Chondrocyte (in vitro differentiated cells): ENCODE data around the gene LBHD2. TPM values are rescaled to one million over a fixed set of nuclear protein-coding genes. Genes with fewer than 3 reads are reported as not detected.

Experiments
- DNase-seq: peaks from one replicate; pipeline ENCODE4 v3.0.0; 2021; ENCODE audit warnings: mixed read lengths, low spot score
- H3K27ac Mint-ChIP-seq: one replicate; pipeline ENCODE4 v1.8.0; 2021; ENCODE audit warnings: mild to moderate bottlenecking, moderate library complexity, mixed read lengths; ENCODE audit not compliant: unreplicated experiment
- H3K27me3 Mint-ChIP-seq: 2 replicates; pipeline ENCODE4 v1.8.0; 2021; ENCODE audit warnings: low read depth, mixed read lengths
- H3K36me3 Mint-ChIP-seq: 2 replicates; pipeline ENCODE4 v1.8.0; 2021; ENCODE audit warnings: low read depth, mixed read lengths
- H3K4me1 Mint-ChIP-seq: 2 replicates; pipeline ENCODE4 v1.8.0; 2021; ENCODE audit warnings: low read depth, mild to moderate bottlenecking, mixed read lengths
- H3K4me3 Mint-ChIP-seq: one replicate; pipeline ENCODE4 v1.8.0; 2021; ENCODE audit warnings: mild to moderate bottlenecking, moderate library complexity, mixed read lengths; ENCODE audit not compliant: unreplicated experiment
- H3K9me3 Mint-ChIP-seq: 2 replicates; pipeline ENCODE4 v1.8.0; 2021; ENCODE audit warnings: low read depth, mixed read lengths
- total RNA-seq: library from RNA; stranded (reverse); gene quantifications from 3 replicates; pipeline ENCODE4 v1.2.1, GENCODE V29; 2021
- TF ChIP-seq, protein P1 (sequence below): fragments of 200-600 bp; sonication (generic); IDR thresholded peaks from 2 replicates; pipeline ENCODE4 v1.5.0; 2021; ENCODE audit warnings: antibody characterized with exemption, mild to moderate bottlenecking, moderate library complexity

Gene LBHD2
- total RNA-seq, 1 donor from 2014 or later: not detected

DNA sequence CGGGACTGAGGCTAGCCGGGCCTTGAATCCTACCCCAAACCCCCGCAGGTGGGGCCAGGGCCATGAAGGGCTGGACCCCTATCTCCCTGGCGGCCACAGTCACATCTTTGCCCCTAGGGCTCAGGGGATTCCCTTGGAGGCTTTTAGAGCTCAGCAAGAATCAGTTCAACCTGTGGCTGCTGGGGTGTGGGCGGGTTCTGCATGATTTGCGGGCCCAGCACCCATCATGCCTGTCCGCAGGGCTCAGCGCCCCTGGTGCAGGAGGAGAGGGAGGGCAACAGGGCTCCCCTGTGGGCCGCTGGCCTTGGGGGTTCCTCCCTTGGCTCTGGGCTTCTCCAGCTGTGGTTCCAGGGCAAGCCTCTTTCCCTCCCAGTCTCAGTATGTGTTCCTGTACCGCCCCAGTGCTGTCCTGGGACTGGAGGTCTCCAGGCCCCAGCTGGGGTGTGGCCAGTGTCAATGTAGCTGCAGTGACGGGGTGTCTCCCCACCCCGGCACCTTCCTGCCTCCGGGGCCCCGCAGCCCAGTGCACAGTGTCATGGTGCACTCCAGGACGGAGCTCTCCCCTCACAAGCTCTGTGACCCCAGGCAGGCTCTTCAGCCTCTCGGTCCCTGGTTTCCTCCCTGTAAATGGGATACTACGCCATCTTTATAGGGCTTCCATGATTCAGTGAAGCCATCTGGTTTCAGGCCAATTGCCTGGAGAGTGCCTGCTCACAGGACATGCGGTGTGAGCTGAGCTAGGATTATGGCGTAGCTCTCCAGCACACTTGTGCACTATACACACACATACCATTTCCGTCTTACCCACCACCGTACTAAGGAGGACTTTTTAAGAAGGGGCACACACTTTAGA, 9.9 kb upstream of the LBHD2 start:
- no peak overlapping the region for H3K4me3 Mint-ChIP-seq
- peak overlapping the region; percentile 69 for H3K27ac Mint-ChIP-seq
- H3K4me1 Mint-ChIP-seq: peaks cover 14% of the 10 kb centered on the region
- H3K9me3 Mint-ChIP-seq: no peaks in the 10 kb centered on the region
- TF ChIP-seq, protein P1, sequence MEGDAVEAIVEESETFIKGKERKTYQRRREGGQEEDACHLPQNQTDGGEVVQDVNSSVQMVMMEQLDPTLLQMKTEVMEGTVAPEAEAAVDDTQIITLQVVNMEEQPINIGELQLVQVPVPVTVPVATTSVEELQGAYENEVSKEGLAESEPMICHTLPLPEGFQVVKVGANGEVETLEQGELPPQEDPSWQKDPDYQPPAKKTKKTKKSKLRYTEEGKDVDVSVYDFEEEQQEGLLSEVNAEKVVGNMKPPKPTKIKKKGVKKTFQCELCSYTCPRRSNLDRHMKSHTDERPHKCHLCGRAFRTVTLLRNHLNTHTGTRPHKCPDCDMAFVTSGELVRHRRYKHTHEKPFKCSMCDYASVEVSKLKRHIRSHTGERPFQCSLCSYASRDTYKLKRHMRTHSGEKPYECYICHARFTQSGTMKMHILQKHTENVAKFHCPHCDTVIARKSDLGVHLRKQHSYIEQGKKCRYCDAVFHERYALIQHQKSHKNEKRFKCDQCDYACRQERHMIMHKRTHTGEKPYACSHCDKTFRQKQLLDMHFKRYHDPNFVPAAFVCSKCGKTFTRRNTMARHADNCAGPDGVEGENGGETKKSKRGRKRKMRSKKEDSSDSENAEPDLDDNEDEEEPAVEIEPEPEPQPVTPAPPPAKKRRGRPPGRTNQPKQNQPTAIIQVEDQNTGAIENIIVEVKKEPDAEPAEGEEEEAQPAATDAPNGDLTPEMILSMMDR: no peak
- H3K27me3 Mint-ChIP-seq: no peaks in the 10 kb centered on the region
- no peaks in the 10 kb centered on the region for H3K36me3 Mint-ChIP-seq
- DNase-seq: peak; percentile 79

DNA sequence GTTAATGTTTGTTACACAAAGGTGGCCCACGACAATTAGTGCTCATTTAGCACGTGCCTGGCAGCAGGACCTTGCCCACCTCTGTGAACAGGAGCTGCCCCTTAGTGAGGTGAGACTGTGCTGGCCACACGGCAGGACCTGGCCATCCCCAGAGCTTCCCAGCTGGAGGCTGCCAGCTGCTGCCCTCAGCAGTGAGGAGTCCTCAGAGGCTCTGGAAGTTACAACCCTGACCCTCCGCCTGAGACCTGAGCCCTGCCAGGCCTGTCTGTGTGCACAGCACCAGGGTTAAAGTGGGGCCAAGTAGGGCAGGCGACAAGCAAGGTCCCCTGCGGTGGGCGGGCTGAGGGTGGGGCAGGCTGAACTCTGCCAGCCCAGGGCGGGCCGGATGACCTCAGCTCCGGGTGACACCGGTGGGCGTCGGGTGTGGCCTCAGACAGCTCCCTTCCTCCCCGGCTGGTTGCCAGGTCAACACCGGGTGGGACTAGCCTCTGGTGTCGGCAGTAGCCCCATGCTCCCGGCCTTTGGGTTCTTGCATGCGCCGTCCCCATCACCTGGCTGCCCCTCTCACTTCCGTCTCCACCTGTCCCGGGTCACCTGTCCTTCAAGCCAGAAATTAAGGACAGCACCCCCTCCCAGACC, 9.2 kb upstream of the LBHD2 start:
- no peak overlapping the region for H3K4me3 Mint-ChIP-seq
- TF ChIP-seq, protein P1: no peak

DNA sequence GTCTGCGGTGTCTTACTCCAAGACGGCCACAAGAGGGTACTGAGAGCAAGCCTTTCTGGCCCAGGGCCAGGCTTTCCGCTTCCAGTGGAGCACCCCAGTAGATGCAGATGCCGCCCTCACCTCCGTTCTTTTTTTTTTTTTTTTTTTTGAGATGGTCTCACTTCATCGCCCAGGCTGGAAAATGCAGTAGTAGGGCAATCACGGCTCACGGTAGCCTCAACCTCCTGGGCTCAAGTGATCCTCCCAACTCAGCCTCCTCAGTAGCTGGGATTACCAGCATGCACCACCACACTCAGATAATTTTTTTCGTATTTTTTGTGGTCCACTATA, 5.6 kb upstream of the LBHD2 start:
- DNase-seq: peak; percentile 90
- no peaks in the 10 kb centered on the region for H3K27me3 Mint-ChIP-seq
- no peak overlapping the region for H3K27ac Mint-ChIP-seq
- TF ChIP-seq, protein P1: peak; percentile 82
- H3K36me3 Mint-ChIP-seq: no peaks in the 10 kb centered on the region
- no peak overlapping the region for H3K4me3 Mint-ChIP-seq
- no peaks in the 10 kb centered on the region for H3K9me3 Mint-ChIP-seq
- peaks cover 8% of the 10 kb centered on the region for H3K4me1 Mint-ChIP-seq

More for the DNA sequence above, 9.2 kb upstream of the LBHD2 start:
- Mint-ChIP-seq H3K9me3 (no peaks in the 10 kb centered on the region), H3K27ac (peak overlapping the region; percentile 22), H3K27me3 (no peaks in the 10 kb centered on the region), H3K4me1 (peaks cover 14% of the 10 kb centered on the region), H3K36me3 (no peaks in the 10 kb centered on the region)
- DNase-seq: peak; percentile 91

DNA sequence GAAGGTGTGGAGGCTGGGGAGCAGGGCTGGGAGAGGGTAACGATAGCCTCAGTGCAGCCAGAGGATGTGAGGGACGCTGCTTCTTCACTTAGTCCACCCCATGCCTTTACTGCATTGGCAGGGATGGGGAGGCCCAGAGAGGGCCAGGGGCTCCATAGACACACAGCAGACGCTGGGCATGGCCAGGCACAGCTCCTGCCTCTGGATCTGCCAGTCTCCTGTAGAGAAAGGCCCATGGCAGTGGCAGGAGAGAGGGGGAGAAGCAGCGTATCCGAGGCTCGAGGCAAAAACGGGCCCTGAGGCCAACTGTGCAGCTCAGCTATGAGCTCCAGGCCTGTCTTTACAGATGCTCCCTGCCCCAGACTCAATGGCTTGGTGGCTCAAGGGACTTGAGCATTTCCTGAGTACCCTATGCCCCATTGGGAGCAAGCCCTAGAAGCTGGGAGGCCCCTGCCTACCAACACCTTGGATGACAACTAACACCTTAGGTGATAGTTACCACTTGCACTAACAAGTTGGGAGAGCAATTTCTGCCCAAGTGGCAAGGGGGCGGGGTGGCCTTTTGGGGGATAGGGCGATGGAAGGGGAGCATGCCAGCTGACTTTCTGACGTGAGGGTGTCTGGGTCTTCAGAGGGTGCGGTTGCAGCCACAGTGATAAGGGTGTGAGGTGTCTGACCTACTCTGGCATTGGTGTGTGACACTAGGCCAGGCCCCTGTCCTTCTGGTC, 5.0 kb upstream of the LBHD2 start:
- peaks cover 5% of the 10 kb centered on the region for H3K4me1 Mint-ChIP-seq
- H3K27me3 Mint-ChIP-seq: no peaks in the 10 kb centered on the region
- H3K4me3 Mint-ChIP-seq: no peak overlapping the region
- H3K9me3 Mint-ChIP-seq: no peaks in the 10 kb centered on the region
- no peak for DNase-seq
- H3K36me3 Mint-ChIP-seq: no peaks in the 10 kb centered on the region
- H3K27ac Mint-ChIP-seq: no peak overlapping the region
- TF ChIP-seq, protein P1: no peak

DNA sequence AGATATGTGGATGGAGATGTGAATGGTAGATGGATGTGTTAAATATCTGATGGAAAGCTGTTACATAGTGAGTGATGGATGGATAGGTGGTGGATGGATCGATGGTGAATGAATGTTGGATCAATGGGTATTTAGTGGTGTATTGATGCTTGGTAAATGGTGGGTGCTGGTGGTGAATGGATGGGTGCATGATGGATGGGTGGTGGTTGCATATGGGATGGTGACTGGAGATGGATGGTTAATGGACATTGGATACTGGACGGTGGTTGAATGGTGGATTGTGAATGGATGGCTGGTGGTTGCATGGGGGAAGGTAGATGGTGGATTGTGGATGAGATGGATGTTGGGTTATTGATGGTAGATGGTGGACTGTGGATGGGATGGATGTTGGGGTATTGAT, 2.1 kb upstream of the LBHD2 start:
- TF ChIP-seq, protein P1: no peak
- no peak for DNase-seq
- H3K9me3 Mint-ChIP-seq: no peaks in the 10 kb centered on the region
- peaks cover 7% of the 10 kb centered on the region for H3K27me3 Mint-ChIP-seq
- H3K4me1 Mint-ChIP-seq: peaks cover 3% of the 10 kb centered on the region
- H3K36me3 Mint-ChIP-seq: no peaks in the 10 kb centered on the region
- no peak overlapping the region for H3K27ac Mint-ChIP-seq
- no peak overlapping the region for H3K4me3 Mint-ChIP-seq
